ENCODE measurements around the gene FOXS1.

DNA sequence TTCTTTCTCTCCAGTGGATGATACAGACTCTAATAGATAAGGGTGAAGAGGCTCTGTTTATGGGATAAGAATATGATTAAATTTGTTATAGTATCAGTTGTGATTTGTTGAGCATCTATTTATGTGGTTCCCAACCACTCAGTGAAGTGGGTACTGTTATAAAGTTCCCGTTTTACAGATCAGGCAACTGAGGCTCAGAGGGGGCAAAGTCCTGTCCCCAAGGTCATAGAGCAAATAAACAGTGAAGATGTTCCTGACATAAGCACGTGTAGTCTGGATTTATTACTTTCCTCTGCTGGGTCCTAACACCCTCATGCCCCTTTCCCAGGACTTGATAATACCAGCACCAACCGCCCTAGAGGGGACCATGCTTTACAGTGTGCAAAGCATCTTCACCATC lies 20.8 kb upstream of the FOXS1 start:
- TF ChIP-seq, protein P1, sequence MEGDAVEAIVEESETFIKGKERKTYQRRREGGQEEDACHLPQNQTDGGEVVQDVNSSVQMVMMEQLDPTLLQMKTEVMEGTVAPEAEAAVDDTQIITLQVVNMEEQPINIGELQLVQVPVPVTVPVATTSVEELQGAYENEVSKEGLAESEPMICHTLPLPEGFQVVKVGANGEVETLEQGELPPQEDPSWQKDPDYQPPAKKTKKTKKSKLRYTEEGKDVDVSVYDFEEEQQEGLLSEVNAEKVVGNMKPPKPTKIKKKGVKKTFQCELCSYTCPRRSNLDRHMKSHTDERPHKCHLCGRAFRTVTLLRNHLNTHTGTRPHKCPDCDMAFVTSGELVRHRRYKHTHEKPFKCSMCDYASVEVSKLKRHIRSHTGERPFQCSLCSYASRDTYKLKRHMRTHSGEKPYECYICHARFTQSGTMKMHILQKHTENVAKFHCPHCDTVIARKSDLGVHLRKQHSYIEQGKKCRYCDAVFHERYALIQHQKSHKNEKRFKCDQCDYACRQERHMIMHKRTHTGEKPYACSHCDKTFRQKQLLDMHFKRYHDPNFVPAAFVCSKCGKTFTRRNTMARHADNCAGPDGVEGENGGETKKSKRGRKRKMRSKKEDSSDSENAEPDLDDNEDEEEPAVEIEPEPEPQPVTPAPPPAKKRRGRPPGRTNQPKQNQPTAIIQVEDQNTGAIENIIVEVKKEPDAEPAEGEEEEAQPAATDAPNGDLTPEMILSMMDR (IDR thresholded peaks at IDR 0.05) = no peak
- no peak for TF ChIP-seq POLR2AphosphoS5 (IDR thresholded peaks at IDR 0.05)
- no peak for TF ChIP-seq EP300 (IDR thresholded peaks at IDR 0.05; ENCODE audit: low read depth)
- TF ChIP-seq POLR2A (IDR thresholded peaks at IDR 0.05) = no peak
